ENCODE data around the gene DCDC2.
"Not testable (repeated sequence)": the region's sequence is repeated elsewhere in the genome, so short reads cannot be mapped to it uniquely, and the experiment has no call there.

Gene DCDC2

DNA sequence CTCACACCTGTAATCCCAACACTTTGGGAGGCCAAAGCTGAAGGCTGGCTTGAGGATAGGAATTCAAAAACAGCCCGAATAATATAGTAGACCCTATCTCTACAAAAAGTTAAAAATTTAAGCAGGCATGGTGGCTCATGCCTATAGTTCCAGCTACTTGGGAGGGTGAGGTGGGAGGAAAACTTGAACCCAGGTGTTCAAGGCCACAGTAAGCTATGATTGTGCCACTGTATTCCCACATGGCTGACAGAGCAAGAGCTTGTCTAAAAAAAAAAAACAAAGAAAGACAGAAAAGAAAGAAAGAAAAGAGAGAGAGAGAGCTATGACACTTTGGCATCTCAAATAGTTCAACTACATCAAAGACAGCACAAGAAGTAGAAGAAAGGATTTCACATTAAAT, 33.2 kb downstream of the DCDC2 start:
- DNase-seq (ENCODE audit: low read depth), result no peak

DNA sequence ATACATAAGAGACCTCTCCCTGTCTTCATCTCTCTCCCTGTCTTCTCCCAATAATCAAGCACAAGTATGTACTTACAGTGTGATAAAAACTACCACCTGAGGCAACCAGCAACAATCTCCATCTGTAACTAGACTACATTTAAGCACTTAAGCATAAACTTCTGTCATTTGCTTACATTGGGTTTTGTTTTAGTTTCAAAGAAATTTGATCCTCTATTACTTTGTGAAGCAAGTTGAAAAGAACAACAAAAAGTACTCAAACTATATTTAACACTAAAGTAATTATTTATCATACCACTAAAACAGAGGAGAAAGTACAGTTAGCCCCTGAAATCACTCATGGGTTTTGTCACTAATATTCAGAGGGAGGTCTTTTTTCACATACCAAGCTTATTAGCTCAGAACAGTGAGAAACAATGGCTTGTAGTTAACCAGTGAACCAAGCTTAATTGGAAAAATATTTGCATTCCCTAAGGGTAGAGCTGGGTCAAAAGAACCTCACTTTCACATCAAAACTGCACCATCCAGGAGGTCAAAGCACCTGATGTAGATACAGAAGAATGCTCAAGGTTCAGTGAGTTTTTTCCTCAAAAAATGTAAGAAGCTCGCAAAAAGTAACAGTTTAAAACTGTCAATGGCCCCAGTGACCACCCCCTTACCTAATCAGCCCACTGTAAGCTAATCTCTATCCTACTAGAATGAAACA, 34.1 kb downstream of the DCDC2 start:
- no peak for DNase-seq (ENCODE audit: low read depth)

DNA sequence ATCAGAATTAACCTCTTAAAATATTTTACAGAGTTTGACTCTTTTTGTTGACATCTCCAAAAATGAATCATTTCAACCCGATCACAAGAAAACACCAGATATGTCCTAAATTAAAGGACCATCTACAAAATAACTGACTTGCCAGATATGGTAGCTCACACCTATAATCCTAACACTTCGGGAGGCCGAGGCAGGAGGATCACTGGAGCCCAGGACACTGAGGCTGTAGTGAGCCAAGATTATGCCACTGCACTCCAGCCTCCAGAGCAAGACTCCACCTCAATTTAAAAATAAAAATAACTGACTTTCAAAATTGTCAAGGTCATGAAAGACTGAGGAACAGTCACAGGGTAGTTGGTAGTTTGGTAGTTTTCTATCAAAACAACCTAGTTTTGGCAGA, 34.9 kb downstream of the DCDC2 start:
- DNase-seq (ENCODE audit: low read depth), result no peak

DNA sequence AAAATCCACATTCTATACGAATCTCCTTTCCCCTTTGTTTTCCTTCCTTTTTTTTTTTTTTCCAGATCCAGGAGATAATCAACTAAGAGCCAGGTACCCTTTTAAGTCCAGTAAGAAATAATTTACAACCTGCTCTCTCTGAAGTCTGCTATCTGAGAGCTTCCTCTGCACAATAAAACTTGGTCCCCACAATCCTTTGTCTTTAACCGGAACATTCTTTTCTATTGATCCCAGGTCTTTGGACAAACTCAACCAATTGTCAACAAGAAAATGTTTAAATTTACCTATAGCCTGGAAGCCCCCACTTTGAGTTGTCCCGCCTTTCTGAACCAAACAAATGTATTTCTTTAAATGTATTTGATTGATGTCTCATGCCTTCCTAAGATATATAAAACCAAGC, 35.4 kb downstream of the DCDC2 start:
- DNase-seq (ENCODE audit: low read depth), result not testable (repeated sequence)

DNA sequence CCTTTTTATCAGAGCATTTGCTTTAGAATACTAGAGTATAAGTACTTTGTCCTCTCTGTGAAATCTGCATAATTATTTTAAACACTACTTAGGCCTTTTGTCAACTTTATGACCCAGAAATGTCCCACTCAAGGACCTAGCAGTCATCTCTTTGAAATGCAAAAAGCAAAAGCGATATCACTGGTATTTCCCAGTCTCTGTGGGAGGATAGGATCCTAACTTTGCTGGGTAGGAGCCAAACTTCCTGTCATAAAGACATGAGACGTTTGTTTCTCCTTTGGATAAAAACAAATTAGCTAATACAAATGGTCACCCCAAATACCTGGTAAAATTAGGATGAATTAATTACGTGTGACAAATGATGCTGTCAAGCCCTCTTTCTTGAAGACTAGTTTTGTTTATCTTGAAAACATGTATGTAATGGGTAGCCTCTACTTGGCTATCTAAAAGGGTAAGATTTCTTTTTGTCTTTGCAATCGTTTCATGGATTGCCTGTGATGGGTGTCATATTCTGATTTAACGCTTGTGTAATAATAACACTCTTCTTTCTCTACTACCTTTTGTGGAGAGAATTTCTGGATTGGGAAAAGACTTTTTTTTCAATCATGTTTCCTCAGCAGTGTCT, 36.2 kb downstream of the DCDC2 start:
- DNase-seq (ENCODE audit: low read depth), result no peak

DNA sequence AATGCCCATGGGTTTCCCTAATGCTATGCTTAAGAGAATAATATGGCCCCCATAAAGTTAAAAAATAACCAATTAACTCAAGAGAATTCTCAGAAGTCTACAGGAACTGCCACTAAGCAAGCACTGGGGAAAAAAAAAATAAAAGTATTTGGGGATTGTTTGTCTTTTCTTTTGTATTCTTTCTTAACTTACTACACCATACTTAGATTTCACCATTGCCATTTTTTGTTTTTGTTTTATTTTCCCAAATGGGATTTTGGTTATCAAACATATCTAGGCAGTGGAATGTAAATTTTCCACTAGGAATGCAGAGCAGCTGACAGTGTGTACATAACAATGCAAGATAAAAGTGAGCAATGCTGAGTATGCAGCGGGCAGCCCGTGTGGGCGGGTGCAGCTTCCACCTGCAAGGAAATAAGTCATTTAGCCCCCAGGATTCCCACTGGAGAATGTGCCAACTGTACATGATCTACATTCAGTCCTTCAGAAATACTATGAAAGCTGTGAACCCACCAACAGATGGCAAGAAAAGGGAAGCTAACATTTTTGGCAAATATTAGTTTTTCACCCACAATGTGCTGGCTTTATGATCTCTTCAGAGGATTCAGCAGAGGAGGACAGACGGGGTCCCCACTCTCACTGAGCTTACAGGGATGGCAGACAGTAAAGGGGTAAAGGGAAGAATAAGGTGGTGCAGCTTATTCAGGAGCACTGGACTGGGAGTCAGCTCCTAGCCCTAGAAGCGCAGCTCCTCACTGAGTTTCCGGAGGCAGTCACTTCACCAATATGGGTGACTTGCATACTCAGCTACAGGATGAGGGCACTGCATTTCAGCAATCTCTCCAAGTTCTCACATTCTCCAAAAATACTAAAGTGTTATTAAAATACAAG, 44.4 kb downstream of the DCDC2 start:
- no peak for DNase-seq (ENCODE audit: low read depth)

DNA sequence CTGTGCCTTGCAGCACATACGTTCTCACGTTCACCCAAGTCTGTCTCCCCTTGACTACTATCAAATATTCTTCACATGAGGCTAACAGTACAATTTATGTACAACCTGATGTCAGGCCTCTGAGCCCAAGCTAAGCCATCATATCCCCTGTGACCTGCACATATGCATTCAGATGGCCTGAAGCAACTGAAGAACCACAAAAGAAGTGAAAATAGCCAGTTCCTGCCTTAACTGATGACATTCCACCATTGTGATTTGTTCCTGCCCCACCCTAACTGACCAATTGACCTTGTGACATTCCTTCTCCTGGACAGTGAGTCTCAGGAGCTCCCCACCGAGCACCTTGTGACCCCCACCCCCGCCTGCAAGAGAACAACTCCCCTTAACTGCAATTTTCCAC, 46.1 kb downstream of the DCDC2 start:
- not testable (repeated sequence) for DNase-seq (ENCODE audit: low read depth)

DNA sequence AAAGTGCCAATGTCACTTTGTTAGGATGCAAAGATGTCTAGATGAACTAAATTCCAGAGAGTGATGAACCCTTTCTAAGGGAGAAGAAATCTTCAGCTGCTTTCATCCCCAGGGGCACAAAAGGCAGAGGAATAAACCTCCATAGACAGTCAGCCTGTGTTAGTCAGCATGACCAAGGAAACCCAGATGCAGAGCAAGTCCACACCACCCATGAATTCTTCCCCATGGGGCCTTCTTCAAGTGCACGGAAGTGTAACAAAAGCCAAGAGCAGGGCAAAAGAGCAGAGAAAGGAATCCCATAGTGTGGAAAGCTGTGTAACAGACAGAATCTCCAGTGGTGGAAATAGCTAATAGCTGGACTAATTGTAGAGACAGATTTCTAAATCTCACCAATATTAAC, 50.0 kb downstream of the DCDC2 start:
- DNase-seq (ENCODE audit: low read depth), result no peak

DNA sequence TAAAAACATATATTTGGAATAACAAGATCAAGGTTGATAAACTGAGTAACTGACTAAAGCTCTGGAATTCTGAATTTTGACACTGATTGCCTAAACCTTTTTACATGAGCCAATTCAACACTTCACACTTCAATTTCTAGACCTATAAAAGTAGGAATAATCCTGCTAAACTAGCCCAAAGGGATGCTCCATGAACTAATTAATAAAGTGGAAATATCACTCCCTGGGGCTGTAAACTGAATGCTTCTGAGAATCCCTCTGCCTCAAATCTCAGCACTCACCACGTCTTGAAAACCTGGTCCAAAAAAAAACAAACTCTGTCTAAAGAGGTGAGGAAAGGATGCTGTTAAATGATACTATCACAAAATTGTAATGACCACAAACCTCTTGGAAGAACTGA, 50.9 kb downstream of the DCDC2 start:
- DNase-seq (ENCODE audit: low read depth), result no peak

DNA sequence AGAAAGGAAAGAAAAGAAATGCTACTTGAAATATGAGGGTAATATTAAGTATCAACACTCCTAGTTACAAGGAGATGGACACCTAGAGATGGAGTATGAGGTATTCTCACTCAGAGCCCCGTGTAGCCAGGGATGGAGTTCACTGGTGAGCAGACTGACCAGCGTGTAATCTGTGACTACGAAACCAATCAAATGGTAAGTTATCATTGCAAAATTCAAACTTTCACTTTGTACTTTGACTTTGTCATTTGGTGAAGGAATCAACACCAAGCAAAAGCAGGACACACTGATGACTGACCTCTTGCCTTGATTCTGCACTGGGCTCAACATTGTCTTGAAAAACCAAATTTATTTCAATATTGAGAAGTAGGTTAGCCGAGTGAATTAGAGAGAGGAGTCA, 51.8 kb downstream of the DCDC2 start:
- no peak for DNase-seq (ENCODE audit: low read depth)

DNA sequence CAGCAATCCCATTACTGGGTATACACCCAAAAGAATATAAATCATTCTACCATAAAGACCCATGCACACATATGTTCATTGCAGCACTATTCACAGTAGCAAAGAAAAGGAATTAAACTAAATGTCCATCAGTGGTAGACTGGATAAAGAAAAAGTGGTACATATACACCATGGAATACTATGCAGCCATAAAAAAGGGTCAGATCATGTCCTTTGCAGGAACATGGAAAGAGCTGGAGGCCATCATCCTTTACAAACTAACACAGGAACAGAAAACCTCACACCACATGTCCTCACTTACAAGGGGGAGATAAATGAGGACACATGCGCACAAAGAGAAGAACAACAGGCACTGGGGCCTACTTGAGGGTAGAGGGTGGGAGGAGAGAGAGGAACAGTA, 60.9 kb downstream of the DCDC2 start:
- DNase-seq (ENCODE audit: low read depth), result no peak

DNA sequence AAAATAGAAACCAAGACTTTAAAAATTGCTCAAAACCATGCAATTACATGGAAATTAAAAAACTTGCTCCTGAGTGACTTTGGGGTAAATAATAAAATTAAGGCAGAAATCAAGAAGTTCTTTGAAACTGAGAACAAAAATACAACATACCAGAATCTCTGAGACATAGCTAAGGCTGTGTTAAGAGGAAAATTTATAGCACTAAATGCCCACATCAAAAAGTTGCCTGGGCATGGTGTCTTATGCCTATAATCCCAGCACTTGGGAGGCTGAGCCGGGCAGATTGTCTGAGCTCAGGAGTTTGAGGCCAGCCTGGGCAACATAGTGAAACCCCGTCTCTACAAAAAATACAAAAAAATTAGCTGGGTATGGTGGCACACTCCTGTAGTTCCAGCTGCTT, 64.0 kb downstream of the DCDC2 start:
- DNase-seq (ENCODE audit: low read depth), result not testable (repeated sequence)

DNA sequence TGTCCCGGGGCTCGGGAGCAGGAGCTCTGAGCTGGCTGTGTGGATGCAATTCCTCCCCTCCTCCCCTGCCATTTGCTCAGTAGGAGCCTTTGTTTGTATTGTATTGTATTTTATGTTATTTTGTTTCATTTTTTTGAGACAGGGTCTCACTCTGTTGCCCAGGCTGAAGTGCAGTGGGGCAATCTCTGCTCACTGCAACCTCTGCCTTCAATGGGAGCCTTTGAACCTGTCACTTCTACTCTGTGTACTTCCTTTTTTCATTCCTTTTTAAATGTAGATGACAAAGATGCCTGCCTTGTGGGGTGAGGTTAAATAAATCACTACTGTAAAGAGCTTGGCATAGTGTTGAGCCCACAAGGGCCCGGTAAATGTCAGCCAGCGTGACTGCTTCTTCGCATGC, 70.6 kb downstream of the DCDC2 start:
- no peak for DNase-seq (ENCODE audit: low read depth)

DNA sequence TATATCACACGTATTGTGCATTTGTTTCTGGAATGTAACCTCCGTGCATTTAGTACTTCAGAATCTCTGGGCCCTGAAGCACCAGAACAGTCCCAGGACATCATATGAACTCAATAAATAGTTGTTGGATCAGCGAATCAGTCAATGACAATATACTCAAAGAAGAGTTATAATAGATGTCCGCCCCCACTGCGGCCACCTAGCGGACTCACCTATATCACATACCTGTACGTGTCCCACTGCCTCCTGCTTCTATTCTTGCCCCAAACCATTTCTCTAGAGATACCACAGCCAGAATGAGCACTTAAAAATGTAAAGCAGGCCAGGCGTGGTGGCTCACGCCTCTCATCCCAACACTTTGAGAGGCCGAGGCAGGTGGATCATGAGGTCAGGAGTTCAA, 73.9 kb downstream of the DCDC2 start:
- DNase-seq (ENCODE audit: low read depth), result no peak

DNA sequence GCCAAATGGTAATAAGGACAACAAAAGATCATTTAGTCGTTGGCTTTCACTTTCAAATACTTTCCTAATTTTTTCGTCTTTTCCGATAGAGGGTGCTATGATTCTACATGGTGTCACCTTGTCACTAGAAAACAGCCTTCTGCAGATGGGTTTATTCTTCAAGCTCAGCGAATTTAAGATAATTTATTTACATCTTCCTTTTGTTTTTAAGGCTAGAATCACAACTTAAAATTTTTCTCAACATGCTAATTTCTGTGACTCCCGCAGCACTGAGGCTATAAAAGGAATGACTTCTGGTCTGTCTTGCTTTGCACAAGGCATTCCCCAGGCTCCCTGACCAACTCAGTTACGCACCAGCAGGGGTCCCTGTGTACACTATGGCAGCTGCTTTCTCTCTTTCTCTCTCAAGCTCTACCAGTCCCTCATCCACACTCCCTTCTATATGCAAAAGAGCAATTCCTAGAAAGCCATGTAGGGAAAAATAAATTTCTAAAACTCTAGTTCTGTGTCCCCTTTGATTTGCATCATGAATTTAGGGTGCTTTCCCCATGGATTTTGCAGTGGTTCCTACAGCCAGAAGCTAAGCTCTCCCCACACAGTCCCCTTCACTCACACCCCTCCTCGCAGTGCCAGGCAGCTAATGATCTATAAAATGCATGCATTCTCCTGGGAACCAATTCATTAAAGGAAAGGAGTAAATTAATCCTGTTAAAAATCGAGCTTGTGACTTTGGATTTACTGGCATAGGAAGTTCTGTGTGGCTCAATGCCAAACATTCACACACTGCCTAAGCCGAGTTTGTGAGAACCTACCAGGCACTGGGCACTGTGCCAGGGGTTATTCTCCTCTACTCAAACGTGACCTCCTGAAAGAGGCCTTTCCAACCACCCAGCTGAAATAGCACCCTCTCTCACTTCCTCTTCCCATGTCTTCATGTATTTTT, 74.5 kb downstream of the DCDC2 start:
- DNase-seq (ENCODE audit: low read depth), result no peak

DNA sequence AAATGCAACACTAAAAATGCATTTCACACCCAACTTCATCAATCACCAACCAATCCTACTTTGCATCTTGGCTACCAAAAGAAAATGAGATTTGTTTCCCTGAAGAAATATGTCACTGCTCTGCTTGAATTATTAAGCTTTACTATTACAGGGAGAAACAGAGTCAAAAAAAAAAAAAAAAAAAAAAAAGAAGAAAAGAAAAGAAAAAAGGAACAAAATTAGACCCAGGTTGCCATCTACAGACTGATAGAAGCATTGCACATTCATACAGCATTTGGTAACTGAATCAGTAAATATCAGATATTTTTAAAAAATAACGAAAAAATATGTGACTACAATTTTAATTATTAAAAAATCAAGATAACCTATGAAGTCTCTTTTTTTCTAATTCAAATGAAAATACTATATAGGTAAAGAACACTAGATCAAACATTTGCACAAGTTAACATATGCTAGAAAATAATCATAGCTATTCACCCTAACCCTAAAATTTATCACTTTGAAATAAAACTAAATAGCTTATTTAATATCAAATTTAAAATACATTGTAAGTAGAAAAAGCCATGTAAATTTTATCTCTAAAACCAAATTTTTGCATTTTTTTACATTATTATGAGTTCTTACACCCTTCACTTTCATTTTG, 83.3 kb downstream of the DCDC2 start:
- no peak for DNase-seq (ENCODE audit: low read depth)

DNA sequence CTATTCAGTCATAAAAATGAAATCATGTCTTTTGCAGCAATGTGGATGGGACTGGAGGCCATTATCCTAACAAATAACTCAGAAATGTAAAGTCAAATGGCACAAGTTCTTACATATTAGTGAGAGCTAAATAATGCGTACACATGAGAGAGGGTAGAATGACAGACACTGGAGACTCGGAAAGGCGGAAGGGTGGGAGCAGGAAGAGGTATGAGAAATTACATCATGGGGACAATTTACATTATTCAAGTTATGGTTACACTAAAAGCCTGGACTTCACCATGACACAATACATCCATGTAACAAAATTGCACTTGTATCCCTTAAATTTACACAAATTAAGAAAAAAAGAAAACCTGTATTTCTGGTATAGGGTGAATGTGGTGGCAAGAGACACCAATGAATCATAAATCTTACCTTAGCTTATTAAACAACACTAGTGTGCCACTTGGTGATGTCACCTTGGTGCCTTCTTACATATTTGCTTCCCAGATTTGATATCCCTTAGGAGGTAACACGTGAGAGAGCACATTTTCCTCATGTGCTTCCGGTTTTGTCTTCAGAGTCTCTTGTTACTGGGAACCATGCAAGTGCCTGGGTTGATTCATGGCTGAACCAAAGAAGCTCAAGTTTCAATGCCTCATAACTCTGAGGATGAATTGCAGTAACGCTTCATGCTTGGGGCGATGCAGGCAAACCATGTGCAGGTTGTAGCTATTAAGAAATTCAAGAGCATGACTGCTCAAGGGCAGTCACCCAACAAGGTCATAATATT, 84.6 kb downstream of the DCDC2 start:
- DNase-seq (ENCODE audit: low read depth), result no peak

DNA sequence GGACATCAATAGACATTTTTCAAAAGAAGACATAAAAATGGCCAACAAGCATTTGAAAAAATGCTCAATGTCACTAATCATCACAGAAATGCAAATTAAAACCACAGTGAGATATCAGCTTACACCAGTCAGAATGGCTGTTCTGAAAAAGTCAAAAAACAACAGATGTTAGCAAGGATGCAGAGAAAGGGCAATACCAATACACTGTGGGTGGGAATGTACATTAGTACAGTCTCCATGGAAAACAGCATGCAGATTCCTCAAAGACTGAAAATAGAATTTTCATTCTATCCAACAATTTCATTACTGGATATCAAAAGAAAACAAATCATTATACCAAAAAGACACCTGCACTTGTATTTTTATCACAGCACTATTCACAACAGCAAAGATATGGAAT, 85.3 kb downstream of the DCDC2 start:
- DNase-seq (ENCODE audit: low read depth), result no peak

DNA sequence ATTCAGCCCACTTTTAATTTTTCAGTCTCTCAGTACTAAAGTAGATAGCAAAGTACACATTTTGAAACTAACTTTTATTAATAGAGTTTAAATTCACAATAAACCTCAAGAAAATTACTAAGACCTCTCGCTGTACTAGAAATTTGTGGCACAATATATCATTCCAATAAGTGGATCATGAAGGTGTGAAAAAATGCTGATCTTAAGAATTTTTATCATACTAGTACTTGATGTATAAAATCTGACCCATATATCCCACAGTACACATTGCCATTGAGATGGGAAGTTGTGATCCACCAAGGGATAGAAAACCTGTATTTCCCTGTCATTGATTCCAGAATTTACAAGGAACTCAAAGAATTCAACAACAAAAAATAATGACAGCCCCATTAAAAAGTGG, 85.7 kb downstream of the DCDC2 start:
- DNase-seq (ENCODE audit: low read depth), result no peak

DNA sequence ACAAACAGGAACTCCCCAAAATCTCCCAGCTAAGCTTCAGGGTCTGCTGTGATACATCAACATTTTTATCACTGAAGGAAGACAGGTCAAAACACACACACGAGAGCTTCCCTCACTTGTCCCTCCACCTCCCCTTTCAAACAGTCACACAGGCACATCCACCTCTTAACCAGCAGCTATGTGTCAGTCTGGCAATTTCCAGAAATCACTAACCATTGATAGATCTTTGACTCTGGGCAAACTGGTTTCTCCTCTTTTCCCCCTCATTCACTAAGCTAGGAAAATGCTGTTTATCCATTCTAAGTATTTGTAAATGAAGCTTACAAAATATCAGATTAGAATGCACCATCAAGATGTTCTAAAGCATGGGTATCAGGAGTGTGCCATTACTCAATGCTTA, 87.8 kb downstream of the DCDC2 start:
- DNase-seq (ENCODE audit: low read depth), result no peak

DNA sequence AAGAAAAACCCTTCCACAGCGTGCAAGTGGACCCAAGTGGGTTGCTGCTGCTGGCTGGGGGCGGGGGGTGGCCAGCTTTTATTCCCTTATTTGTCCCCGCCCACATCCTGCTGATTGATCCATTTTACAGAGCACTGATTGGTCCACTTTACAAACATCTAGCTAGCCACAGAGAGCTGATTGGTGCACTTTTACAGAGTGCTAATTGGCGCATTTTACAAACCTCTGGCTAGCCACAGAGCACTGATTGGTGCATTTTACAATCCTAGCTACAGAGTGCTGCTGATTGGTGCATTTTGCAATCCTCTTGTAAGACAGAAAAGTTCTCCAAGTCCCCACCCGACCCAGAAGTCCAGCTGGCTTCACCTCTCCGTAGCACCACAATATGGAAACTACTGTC, 99.6 kb downstream of the DCDC2 start:
- not testable (repeated sequence) for DNase-seq (ENCODE audit: low read depth)

Data from stimulated activated CD8-positive, alpha-beta memory T cell treated with anti-CD3 and anti-CD28 coated beads, Interleukin-7, amount 100 ng/mL, for 24 hours (primary cell).